K562 (cell line): ENCODE measurements around the gene PRRC2A. TPM values are rescaled to one million over a fixed set of nuclear protein-coding genes. Genes with fewer than 3 reads are reported as not detected.

Source experiments
- CBX1 ChIP-seq: sonication (generic); IDR thresholded peaks from 2 replicates; pipeline ENCODE4 v1.6.1; 2016; ENCODE audit warnings: antibody characterized with exemption, low read depth, mild to moderate bottlenecking
- CBX3 ChIP-seq, 2 experiments: IDR thresholded peaks; 1 replicate in 1 of 2; 2 replicates in 1 of 2; pipeline ENCODE4 v1.6.1; 2012; ENCODE audit warnings: inconsistent platforms in 2 of 2, low read length in 2 of 2, borderline replicate concordance in 1 of 2, control low read depth in 1 of 2
- E2F6 ChIP-seq, 2 experiments: IDR thresholded peaks; 2 replicates each; pipeline ENCODE4 v1.6.1; 2011; ENCODE audit warnings: borderline replicate concordance in 1 of 2, control low read depth in 1 of 2, low read depth in 1 of 2, low read length in 1 of 2, mild to moderate bottlenecking in 1 of 2, mixed read lengths in 1 of 2, moderate library complexity in 1 of 2; ENCODE audit not compliant: insufficient read depth in 1 of 2, insufficient read length in 1 of 2, poor library complexity in 1 of 2, severe bottlenecking in 1 of 2; ENCODE audit errors: extremely low read depth in 1 of 2
- FOXM1 ChIP-seq, 2 experiments: fragments of 450-650 bp in 1 of 2; sonication (generic) in 1 of 2; formaldehyde crosslinking in 1 of 2; IDR thresholded peaks; 2 replicates each; pipeline versions ENCODE4 v1.6.1 to v1.9.0; 2017 to 2022; ENCODE audit warnings: low read depth in 2 of 2, mild to moderate bottlenecking in 2 of 2, missing genetic modification reagents in 1 of 2, moderate library complexity in 1 of 2
- GTF2E2 ChIP-seq: fragments of 200-800 bp; sonication (Bioruptor generic); IDR thresholded peaks from 2 replicates; pipeline ENCODE4 v1.6.1; 2016; ENCODE audit warnings: missing genetic modification characterization, missing compliant biosample characterization
- HMGN3 ChIP-seq: IDR thresholded peaks from 2 replicates; pipeline ENCODE4 v1.6.1; 2011; ENCODE audit warnings: borderline replicate concordance, low read depth, mild to moderate bottlenecking, mixed read lengths, low read length; ENCODE audit not compliant: insufficient read length; ENCODE audit errors: extremely low read depth
- MYC ChIP-seq, 2 experiments: fragments of 250-450 bp in 1 of 2; sonication (Bioruptor Pico) in 1 of 2; IDR thresholded peaks; 2 replicates each; pipeline versions ENCODE4 v1.5.1 to v1.6.1; 2012 to 2021; ENCODE audit warnings: low read depth in 2 of 2, borderline replicate concordance in 1 of 2, improper control_type of control experiment in 1 of 2, low read length in 1 of 2, mild to moderate bottlenecking in 1 of 2, moderate library complexity in 1 of 2
- NKRF ChIP-seq: fragments of 450-650 bp; IDR thresholded peaks from 2 replicates; pipeline ENCODE4 v1.6.1; 2016; ENCODE audit warnings: borderline replicate concordance
- SMARCC2 ChIP-seq: fragments of 450-650 bp; IDR thresholded peaks from 2 replicates; pipeline ENCODE4 v1.6.1; 2017; ENCODE audit warnings: antibody characterized with exemption, moderate library complexity, mild to moderate bottlenecking, low read depth
- SUPT5H ChIP-seq: fragments of 450-650 bp; IDR thresholded peaks from 2 replicates; pipeline ENCODE4 v1.6.1; 2016
- ZHX1 ChIP-seq: fragments of 150-350 bp; conservative IDR thresholded peaks from 2 replicates; pipeline ENCODE4 v1.6.1; 2014; ENCODE audit warnings: low read length
- ZMIZ1 ChIP-seq, 2 experiments: fragments of 150-350 bp in 1 of 2; IDR thresholded peaks; 2 replicates each; pipeline ENCODE4 v1.6.1; 2012 to 2016; ENCODE audit warnings: low read depth in 2 of 2, low read length in 2 of 2, mild to moderate bottlenecking in 1 of 2, moderate library complexity in 1 of 2
- polyA plus RNA-seq, 8 experiments: library from polyadenylated mRNA; depleted of rRNA in 4 of 8; stranded (reverse) in 5 of 8; unstranded in 3 of 8; fragments of >200 nt; fragmentation: Nextera tagmentation in 2 of 8; fragmentation: Illumina TruSeq in 1 of 8; extraction: Ambion mirVana in 2 of 8; extraction: Trizol in 1 of 8; gene quantifications; 2 replicates each; pipeline versions ENCODE4 v1.2.1 to v1.2.3, GENCODE V29; 2011 to 2014; ENCODE audit warnings: inconsistent platforms in 1 of 8, missing spikeins in 1 of 8
- total RNA-seq, 7 experiments: library from RNA; depleted of rRNA in 6 of 7; stranded (reverse); fragments of >200 nt in 6 of 7; fragmentation: Illumina TruSeq in 2 of 7; extraction: Trizol in 2 of 7; gene quantifications; 2 replicates each; pipeline versions ENCODE4 v1.2.1 to v1.2.3, GENCODE V29; 2011 to 2021; ENCODE audit warnings: low replicate concordance in 1 of 7

Gene PRRC2A
- total and polyA plus RNA-seq, 9 of the 15 experiments (the other 6 are each of a cell fraction or from before 2014, with no cell fraction given) = 1.0 to 332 (median 63.0) TPM

GRCh38 chr6:31580807-31581433 lies 39.6 kb upstream of the PRRC2A start (continued):
- 0 out of 4 replicates have a peak, but pooled peaks of 1 of the 2 experiments have one; percentile 36 for TF ChIP-seq ZMIZ1 (IDR thresholded peaks at IDR 0.05; ENCODE audit: low read depth in 2 of 2, low read length in 2 of 2)
- no peak for TF ChIP-seq FOXM1 (IDR thresholded peaks at IDR 0.05; ENCODE audit: low read depth)
- 0 out of 2 replicates have a peak, but pooled peaks have one; percentile 62 for TF ChIP-seq FOXM1 (CRISPR knock-in tag; IDR thresholded peaks at IDR 0.05; ENCODE audit: low read depth)
- peak; percentile 41; the same call in 1 of the 2 replicates for TF ChIP-seq SMARCC2
- peak; percentile 56; the same call in 1 of the 2 replicates for TF ChIP-seq GTF2E2
- TF ChIP-seq E2F6 (IDR thresholded peaks at IDR 0.05; ENCODE audit: borderline replicate concordance in 1 of 2, extremely low read depth in 1 of 2, insufficient read depth in 1 of 2, insufficient read length in 1 of 2, low read depth in 1 of 2, low read length in 1 of 2, poor library complexity in 1 of 2, severe bottlenecking in 1 of 2) = peak; percentile 78 to 91
- TF ChIP-seq SUPT5H = peak; percentile 76
- peak; percentile 94 for TF ChIP-seq CBX1
- peak; percentile 91 for TF ChIP-seq HMGN3
- peak; percentile 90 for TF ChIP-seq MYC (IDR thresholded peaks at IDR 0.05; ENCODE audit: low read depth, low read length)
- TF ChIP-seq MYC (CRISPR knock-in tag; IDR thresholded peaks at IDR 0.05; ENCODE audit: borderline replicate concordance, low read depth) = no peak
- peak in 1 of 2 experiments; percentile 88; a peak in 1 of 3 replicates for TF ChIP-seq CBX3 (IDR thresholded peaks at IDR 0.05; ENCODE audit: borderline replicate concordance in 1 of 2, low read length in 2 of 2)
- TF ChIP-seq NKRF = no peak; the same call in 1 of the 2 replicates
- 0 out of 2 replicates have a peak, but pooled peaks have one; percentile 65 for TF ChIP-seq ZHX1
